IMR-90 (cell line): Measurements from ENCODE around the gene SLIT2. TPM values are rescaled to one million over a fixed set of nuclear protein-coding genes. Genes with fewer than 3 reads are reported as not detected.

Experiments used
- ATAC-seq: fragments of 200-7000 bp; cut with Tn5 transposase; 2 replicates; pipeline ENCODE4 v1.9.1; 2020; ENCODE audit warnings: low read depth, mild to moderate bottlenecking, moderate library complexity
- BruUV-seq: library from RNA; stranded (reverse); fragments of 400-500 nt; replicated peaks from 2 replicates; lab custom pipeline; 2021; lab: Mats Ljungman, UMichigan
- CTCF ChIA-PET: fragments of 300-600 bp; formaldehyde crosslinking; extraction: SDS; loops from one replicate; lab custom pipeline; 2021; ENCODE audit warnings: antibody characterized with exemption; lab: Yijun Ruan, JAX
- POLR2A ChIA-PET: fragments of 300-600 bp; sonication (Branson Sonifier 250); formaldehyde crosslinking; loops from one replicate; lab custom pipeline; 2022; ENCODE audit warnings: antibody characterized with exemption; ENCODE audit not compliant: unreplicated experiment; lab: Charles Lee
- DNase-seq: peaks from one replicate; pipeline ENCODE4 v3.0.0; 2013
- H2AFZ ChIP-seq: replicated peaks from 2 replicates; pipeline ENCODE3; 2013; ENCODE audit warnings: low read length, mild to moderate bottlenecking; ENCODE audit not compliant: poor library complexity
- H2AK5ac ChIP-seq: 2 replicates; pipeline ENCODE4 v1.6.1; 2013; ENCODE audit warnings: low read depth, low read length, inconsistent platforms
- H2AK9ac ChIP-seq: replicated peaks from 2 replicates; pipeline ENCODE3; 2013; ENCODE audit warnings: mild to moderate bottlenecking, low read depth, low read length, moderate library complexity; ENCODE audit not compliant: poor library complexity
- H2BK120ac ChIP-seq: 2 replicates; pipeline ENCODE4 v1.6.1; 2013; ENCODE audit warnings: low read depth, low read length, inconsistent platforms
- H2BK15ac ChIP-seq: 3 replicates; pipeline ENCODE4 v1.6.1; 2013; ENCODE audit warnings: low read depth, low read length, inconsistent platforms
- H2BK20ac ChIP-seq: 2 replicates; pipeline ENCODE4 v1.6.1; 2013; ENCODE audit warnings: low read depth, mild to moderate bottlenecking, inconsistent platforms, low read length, moderate library complexity
- H2BK5ac ChIP-seq: 2 replicates; pipeline ENCODE4 v1.6.1; 2013; ENCODE audit warnings: mild to moderate bottlenecking, low read depth, low read length, inconsistent platforms; ENCODE audit not compliant: poor library complexity, severe bottlenecking
- H3K14ac ChIP-seq: replicated peaks from 2 replicates; pipeline ENCODE4 v1.6.1; 2013; ENCODE audit warnings: low read depth, low read length, inconsistent platforms
- H3K18ac ChIP-seq: 2 replicates; pipeline ENCODE4 v1.6.1; 2013; ENCODE audit warnings: low read depth, low read length, control low read depth
- H3K23ac ChIP-seq: 2 replicates; pipeline ENCODE4 v1.6.1; 2013; ENCODE audit warnings: low read depth, low read length, inconsistent platforms
- H3K27ac ChIP-seq: 2 replicates; pipeline ENCODE4 v1.5.1; 2013; ENCODE audit warnings: mild to moderate bottlenecking, control low read depth, low read length; ENCODE audit not compliant: insufficient read depth
- H3K27me3 ChIP-seq: 2 replicates; pipeline ENCODE4 v1.6.1; 2013; ENCODE audit warnings: low read length; ENCODE audit not compliant: control insufficient read depth, insufficient read depth
- H3K36me3 ChIP-seq: 2 replicates; pipeline ENCODE4 v1.6.1; 2013; ENCODE audit warnings: low read length, mixed read lengths; ENCODE audit not compliant: control insufficient read depth, insufficient read depth
- H3K4ac ChIP-seq: 2 replicates; pipeline ENCODE4 v1.6.1; 2013; ENCODE audit warnings: low read depth, low read length, inconsistent platforms
- H3K4me1 ChIP-seq: 2 replicates; pipeline ENCODE4 v1.6.1; 2013; ENCODE audit warnings: low read length, mixed read lengths; ENCODE audit not compliant: control insufficient read depth, insufficient read depth
- H3K4me2 ChIP-seq: 2 replicates; pipeline ENCODE4 v1.6.1; 2013; ENCODE audit warnings: low read depth, mild to moderate bottlenecking, control low read depth, low read length, moderate library complexity
- H3K4me3 ChIP-seq: 2 replicates; pipeline ENCODE4 v1.5.1; 2013; ENCODE audit warnings: low read depth, mild to moderate bottlenecking, control low read depth, low read length, moderate library complexity; ENCODE audit not compliant: insufficient read depth
- H3K56ac ChIP-seq: 2 replicates; pipeline ENCODE4 v1.6.1; 2013; ENCODE audit warnings: low read length, inconsistent platforms; ENCODE audit not compliant: insufficient read depth; ENCODE audit errors: extremely low read depth
- H3K79me1 ChIP-seq, 2 experiments: 2 replicates each; pipeline ENCODE4 v1.6.1; 2013; ENCODE audit warnings: low read length in 2 of 2, inconsistent platforms in 1 of 2, low read depth in 1 of 2
- H3K9ac ChIP-seq: 2 replicates; pipeline ENCODE4 v1.6.1; 2013; ENCODE audit warnings: low read depth, low read length, control low read depth
- H3K9me1 ChIP-seq: 2 replicates; pipeline ENCODE4 v1.6.1; 2013; ENCODE audit warnings: low read length, inconsistent platforms; ENCODE audit not compliant: insufficient read depth
- H3K9me3 ChIP-seq: 2 replicates; pipeline ENCODE4 v1.6.1; 2013; ENCODE audit warnings: low read length; ENCODE audit not compliant: control insufficient read depth, insufficient read depth
- H4K20me1 ChIP-seq: 2 replicates; pipeline ENCODE4 v1.6.1; 2013; ENCODE audit warnings: low read length, inconsistent platforms; ENCODE audit not compliant: insufficient read depth
- H4K5ac ChIP-seq: 2 replicates; pipeline ENCODE4 v1.6.1; 2013; ENCODE audit warnings: mild to moderate bottlenecking, low read depth, low read length, control low read depth
- H4K8ac ChIP-seq, 2 experiments: 2 replicates each; pipeline ENCODE4 v1.6.1; 2013; ENCODE audit warnings: low read depth in 2 of 2, low read length in 2 of 2, control low read depth in 1 of 2, inconsistent platforms in 1 of 2
- H4K91ac ChIP-seq: 2 replicates; pipeline ENCODE4 v1.6.1; 2013; ENCODE audit warnings: low read depth, low read length, inconsistent platforms; ENCODE audit not compliant: insufficient read depth
- RFX5 ChIP-seq: IDR thresholded peaks from 2 replicates; pipeline ENCODE4 v1.8.0; 2012; ENCODE audit warnings: low read depth, mild to moderate bottlenecking, low read length, moderate library complexity
- SMC3 ChIP-seq: fragments of 150-350 bp; IDR thresholded peaks from 2 replicates; pipeline ENCODE4 v1.6.1; 2016; ENCODE audit warnings: low read depth, mild to moderate bottlenecking, antibody characterized with exemption, low read length, moderate library complexity
- WGBS, 2 experiments: methylation state at CpG; one replicate each; pipeline versions ENCODE4 v1.1.5 to v1.1.7; 2013; ENCODE audit warnings: missing lambda C conversion rate in 2 of 2; ENCODE audit not compliant: insufficient read length in 1 of 2; ENCODE audit errors: extremely low coverage in 2 of 2; 5-methylcytosine and 5-hydroxymethylcytosine counted together
- dilution Hi-C: fragments of 300-500 bp; cut with HindIII; formaldehyde crosslinking; loops from one replicate; pipeline ENCODE4 v1.14.3; 2018; ENCODE audit warnings: low sequenced_read_pairs; ENCODE audit not compliant: unreplicated experiment
- in situ Hi-C: fragments of 300-500 bp; cut with MboI; formaldehyde crosslinking; loops from 3 replicates; pipeline ENCODE4 v1.14.3; 2019; ENCODE audit warnings: low sequenced_read_pairs, inconsistent platforms, mixed read lengths
- intact Hi-C: fragments of 100-400 bp; cut with micrococcal nuclease; formaldehyde crosslinking; loops from 2 replicates; pipeline ENCODE4 v1.10.0; 2022
- polyA plus RNA-seq, 3 experiments: library from polyadenylated mRNA; depleted of rRNA; stranded (reverse); fragments of >200 nt; gene quantifications; 2 replicates each; pipeline ENCODE4 v1.2.3, GENCODE V29; 2012; ENCODE audit warnings: low replicate concordance in 1 of 3
- total RNA-seq: library from RNA; depleted of rRNA; stranded (reverse); fragments of >200 nt; gene quantifications from 2 replicates; pipeline ENCODE4 v1.2.3, GENCODE V29; 2012

Gene SLIT2
- total and polyA plus RNA-seq, 2 of the 4 experiments (the other 2 are of a cell fraction): 13.6 to 14.3 TPM

DNA sequence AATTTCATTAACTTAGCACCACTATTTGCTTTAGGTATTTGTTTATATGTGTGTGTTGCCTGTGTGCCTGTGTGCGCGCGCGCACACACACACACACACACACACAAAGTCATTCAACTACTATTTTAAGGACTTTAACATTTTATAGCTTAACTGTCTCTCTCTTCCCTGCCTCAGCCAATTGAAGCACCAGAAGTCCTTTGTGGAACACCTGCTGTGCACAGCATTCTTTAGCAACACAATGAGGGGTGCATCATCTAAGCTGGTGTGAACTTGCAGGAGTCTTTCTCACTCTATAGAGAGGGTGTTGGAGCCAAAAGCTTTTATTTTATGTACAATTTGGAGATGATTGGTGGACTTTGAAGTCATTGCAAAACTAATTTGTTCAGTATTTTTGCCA lies 31.3 kb downstream of the SLIT2 start:
- Histone ChIP-seq H3K4ac (no peak overlapping the region), H3K4me2 (no peak overlapping the region), H2BK5ac (no peak overlapping the region), H3K36me3 (no peaks in the 10 kb centered on the region), H3K9me1 (no peaks in the 10 kb centered on the region; the same call in 1 of the 2 replicates), H2AK9ac (no peak overlapping the region), H3K4me3 (no peak overlapping the region), H3K56ac (no peak overlapping the region), H3K14ac (no peak overlapping the region), H3K9ac (no peak overlapping the region), H3K18ac (no peak overlapping the region), H4K20me1 (no peaks in the 10 kb centered on the region), H3K4me1 (no peaks in the 10 kb centered on the region), H3K27me3 (no peaks in the 10 kb centered on the region), H3K23ac (no peak overlapping the region), H2BK20ac (no peak overlapping the region), H2BK15ac (no peak overlapping the region), H3K9me3 (no peaks in the 10 kb centered on the region), H4K8ac (no peak overlapping the region), H2AK5ac (no peak overlapping the region), H3K27ac (no peak overlapping the region), H2BK120ac (no peak overlapping the region), H3K79me1 (no peaks in the 10 kb centered on the region), H4K5ac (no peak overlapping the region), H4K91ac (no peak overlapping the region), H2AFZ (no peak overlapping the region)
- TF ChIP-seq RFX5 (no peak), SMC3 (no peak)
- WGBS, 2 experiments: no CpG with 5 or more reads among the region's 4 CpGs
- dilution Hi-C loops (no loop called here), intact Hi-C loops (no loop called here), in situ Hi-C loops (no loop called here)
- DNase-seq (no peak), ATAC-seq (no peak)
- ChIA-PET CTCF (no interaction called here), POLR2A (no interaction called here)
- no TSS peak for BruUV-seq
